Right atrium auricular region (tissue), 2 donors: ENCODE results near the gene KCNJ10. TPM values are rescaled to one million over a fixed set of nuclear protein-coding genes. Genes with fewer than 3 reads are reported as not detected.
"Not testable (repeated sequence)": the region's sequence is repeated elsewhere in the genome, so short reads cannot be mapped to it uniquely, and the experiment has no call there.

ENCODE experiments used
- DNase-seq: peaks from one replicate; pipeline ENCODE4 v3.0.0-alpha.2; 2019; ENCODE audit warnings: low spot score
- H3K27ac ChIP-seq, 2 donors: fragments of 200-600 bp; sonication (generic); 1 replicate in 1 of 2; 2 replicates in 1 of 2; pipeline ENCODE4 v1.5.1; 2016 to 2019
- H3K27me3 ChIP-seq, 2 donors: fragments of 200-600 bp; sonication (generic); one replicate each; pipeline versions ENCODE4 v1.5.1 to v1.6.0; 2017 to 2019
- H3K36me3 ChIP-seq: fragments of 200-600 bp; sonication (generic); one replicate; pipeline ENCODE4 v1.5.1; 2016
- H3K4me1 ChIP-seq, 2 donors: fragments of 200-600 bp; sonication (generic); one replicate each; pipeline versions ENCODE4 v1.5.1 to v1.6.0; 2017 to 2019
- H3K4me3 ChIP-seq, 2 donors: fragments of 200-600 bp; sonication (generic); 1 replicate in 1 of 2; 2 replicates in 1 of 2; pipeline ENCODE4 v1.5.1; 2017 to 2019; ENCODE audit warnings: mild to moderate bottlenecking in 1 of 2, moderate library complexity in 1 of 2
- H3K9me3 ChIP-seq, 2 donors: fragments of 200-600 bp; sonication (generic); one replicate each; pipeline ENCODE4 v1.5.1; 2019
- CTCF ChIP-seq, 2 donors: fragments of 200-600 bp; sonication (generic); IDR thresholded peaks; one replicate each; pipeline ENCODE4 v1.5.1; 2019; ENCODE audit warnings: antibody characterized with exemption in 2 of 2
- total RNA-seq, 2 donors: library from RNA; depleted of rRNA; stranded (reverse); fragments of >200 nt; gene quantifications; one replicate each; pipeline ENCODE4 v1.1.0, GENCODE V29; 2016

KCNJ10 gene
- total RNA-seq, 2 donors from 2014 or later = 0.20 TPM; not detected in 1

- Histone ChIP-seq H3K36me3 (peaks cover 8% of the 10 kb centered on the region), H3K27me3 (no peaks in the 10 kb centered on the region), H3K9me3 (no peaks in the 10 kb centered on the region), H3K4me3 (peak within 1 kb of the TSS; percentile 54 to 62), H3K27ac (peak within 1 kb of the TSS; percentile 67 to 90), H3K4me1 (peaks cover 0 to 48% of the 10 kb centered on the region in 2 donors)
- no peak for DNase-seq
- TF ChIP-seq CTCF (IDR thresholded peaks at IDR 0.05) = no peak
Observed at GRCh38 chr1:160115545-160116282, 45.8 kb upstream of the KCNJ10 start, which contains the start of gene ATP1A2. TSS of gene ATP1A2 (plus strand) at chr1:160115759. CDS start at chr1:160115862, 103 bp downstream.

- Histone ChIP-seq H3K36me3 (peaks cover 6% of the 10 kb centered on the region), H3K27ac (peak overlapping the region; percentile 67 to 90), H3K4me3 (no peak overlapping the region), H3K9me3 (no peaks in the 10 kb centered on the region), H3K4me1 (peaks cover 0 to 51% of the 10 kb centered on the region in 2 donors), H3K27me3 (no peaks in the 10 kb centered on the region)
- DNase-seq = no peak
- TF ChIP-seq CTCF (IDR thresholded peaks at IDR 0.05) = no peak
Observed at GRCh38 chr1:160114085-160114484, 44.1 kb upstream of the KCNJ10 start.

GRCh38 chr1:160113407-160113806 is 43.4 kb upstream of the KCNJ10 start:
- Histone ChIP-seq H3K36me3 (peaks cover 3% of the 10 kb centered on the region), H3K9me3 (no peaks in the 10 kb centered on the region), H3K27me3 (no peaks in the 10 kb centered on the region), H3K4me3 (no peak overlapping the region), H3K27ac (peak overlapping the region; percentile 67 to 90), H3K4me1 (peaks cover 0 to 48% of the 10 kb centered on the region in 2 donors)
- no peak for TF ChIP-seq CTCF (IDR thresholded peaks at IDR 0.05)
- DNase-seq = no peak

GRCh38 chr1:160112357-160112756 is 42.4 kb upstream of the KCNJ10 start:
- TF ChIP-seq CTCF (IDR thresholded peaks at IDR 0.05) = no peak
- Histone ChIP-seq H3K4me1 (peaks cover 0 to 37% of the 10 kb centered on the region in 2 donors), H3K27ac (no peak overlapping the region), H3K4me3 (no peak overlapping the region), H3K36me3 (no peaks in the 10 kb centered on the region), H3K9me3 (no peaks in the 10 kb centered on the region), H3K27me3 (no peaks in the 10 kb centered on the region)
- no peak for DNase-seq

- peaks cover 0 to 33% of the 10 kb centered on the region in 2 donors for H3K4me1 ChIP-seq
- not testable (repeated sequence) for H3K27me3 ChIP-seq
Observed at GRCh38 chr1:160111462-160111861, 41.5 kb upstream of the KCNJ10 start.

GRCh38 chr1:160109686-160110085 is 39.7 kb upstream of the KCNJ10 start:
- TF ChIP-seq CTCF (IDR thresholded peaks at IDR 0.05) = no peak

More at GRCh38 chr1:160111462-160111861, 41.5 kb upstream of the KCNJ10 start:
- not testable (repeated sequence) for H3K9me3 ChIP-seq, H3K27ac ChIP-seq, DNase-seq, H3K4me3 ChIP-seq, H3K36me3 ChIP-seq

More at GRCh38 chr1:160109686-160110085, 39.7 kb upstream of the KCNJ10 start:
- H3K4me3 ChIP-seq = no peak overlapping the region
- H3K9me3 ChIP-seq = no peaks in the 10 kb centered on the region
- peaks cover 0 to 23% of the 10 kb centered on the region in 2 donors for H3K4me1 ChIP-seq
- DNase-seq = no peak
- no peak overlapping the region for H3K27ac ChIP-seq
- no peaks in the 10 kb centered on the region for H3K36me3 ChIP-seq
- no peaks in the 10 kb centered on the region for H3K27me3 ChIP-seq
